Measurements from ENCODE around the gene ANKRD12. TPM values are rescaled to one million over a fixed set of nuclear protein-coding genes. Genes with fewer than 3 reads are reported as not detected.
"Not testable (repeated sequence)": the region's sequence is repeated elsewhere in the genome, so short reads cannot be mapped to it uniquely, and the experiment has no call there.

Gene ANKRD12
- total RNA-seq, 1 donor from 2014 or later, result 74.7 TPM

DNA sequence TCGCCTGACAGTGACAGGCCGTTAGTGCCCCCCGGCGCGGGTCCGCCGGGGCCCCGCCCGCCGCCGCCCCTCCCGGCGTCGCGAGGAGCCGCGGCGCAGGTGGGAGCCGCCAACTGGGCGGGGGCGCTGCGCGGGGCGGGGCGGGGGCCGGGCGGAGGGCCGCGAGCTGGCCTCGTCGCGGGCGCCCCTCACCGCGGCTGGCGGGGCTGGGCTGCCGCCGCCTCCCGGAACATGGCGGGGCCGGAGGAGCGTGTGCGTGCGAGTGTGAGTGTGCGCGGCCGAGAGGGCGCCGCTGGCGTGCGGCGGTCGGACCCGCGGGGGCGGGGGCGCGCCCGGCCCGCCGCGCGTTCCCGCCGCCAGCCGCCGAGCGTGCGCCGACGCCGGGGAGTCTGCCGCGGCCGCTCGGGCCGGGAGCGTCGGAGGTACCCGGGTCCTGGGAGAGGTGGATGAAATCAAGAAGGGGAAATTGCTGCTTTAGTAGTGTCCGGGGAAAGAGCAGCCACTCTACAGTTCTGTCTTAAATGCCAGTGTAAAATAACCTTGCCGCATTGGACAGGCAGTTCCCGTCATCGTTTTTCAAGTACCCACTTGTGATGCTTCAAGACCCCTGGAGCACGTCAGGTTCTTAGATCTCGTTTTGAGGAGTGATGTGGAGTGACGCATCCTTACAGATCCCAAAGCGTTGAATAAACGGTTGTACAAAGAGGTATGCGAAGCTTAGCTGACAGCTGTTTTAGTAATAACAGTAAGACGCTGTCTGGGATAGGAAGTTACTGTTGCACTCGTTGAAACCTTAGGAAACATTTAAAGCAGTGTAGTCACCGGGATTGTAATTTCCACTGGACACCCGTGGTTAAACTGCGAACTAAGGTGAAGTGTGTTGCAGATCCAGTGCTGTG lies 836 bp downstream of the ANKRD12 start:
- intact Hi-C loops (cut with micrococcal nuclease), result loop anchor here (2.0 to 10.0 kb wide), 7 partner anchors 47 to 777 kb away; partner anchors contain the start of genes MTCL1, PPP4R1, RAB12 and RALBP1

- intact Hi-C loops (cut with micrococcal nuclease), result loop anchor here (5.0 to 10.0 kb wide), 4 partner anchors 338 to 532 kb away; partner anchors contain the start of genes MTCL1, PPP4R1, RAB12 and RALBP1
These were observed 2.9 kb downstream of the ANKRD12 start for GRCh38 chr18:9139400-9140039.

DNA sequence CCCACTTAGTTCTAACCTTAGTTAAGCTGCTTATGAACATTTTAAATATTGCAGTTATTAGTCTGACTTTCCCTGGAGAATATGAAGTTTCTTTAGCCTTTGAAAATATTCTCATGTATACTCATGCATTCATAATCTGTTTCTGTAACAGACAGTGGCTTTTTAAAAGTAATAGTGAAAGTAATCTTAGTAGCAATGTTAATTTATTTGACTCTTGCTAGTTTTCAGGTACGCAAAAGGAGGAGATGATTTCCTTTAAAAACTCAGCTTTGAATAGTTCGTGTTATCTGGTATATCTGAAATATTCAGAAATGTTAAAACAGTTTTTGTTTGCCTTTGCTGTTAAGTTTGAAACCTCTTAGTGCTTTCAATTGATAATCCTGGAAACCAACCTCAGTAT lies 3.8 kb downstream of the ANKRD12 start:
- intact Hi-C loops (cut with micrococcal nuclease), result no loop called here

DNA sequence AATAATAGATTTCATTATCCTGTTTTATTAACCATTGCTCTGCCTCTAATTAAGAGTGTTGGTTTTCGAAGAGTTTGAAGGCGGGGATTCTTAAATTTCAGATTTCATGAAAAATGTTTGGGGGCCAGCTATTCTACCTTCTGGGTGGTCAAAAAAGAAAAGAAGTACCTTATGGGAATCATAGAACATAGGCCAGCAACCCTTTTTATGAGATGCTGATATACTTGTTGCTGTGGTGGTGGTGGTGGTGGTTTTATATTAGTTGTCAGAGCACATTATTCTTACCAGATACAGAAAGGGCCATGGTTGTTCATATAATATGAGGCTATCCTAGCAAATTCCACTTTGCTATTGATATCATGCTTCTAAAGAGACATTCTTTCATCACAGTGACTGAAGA lies 4.4 kb downstream of the ANKRD12 start:
- intact Hi-C loops (cut with micrococcal nuclease), result no loop called here

DNA sequence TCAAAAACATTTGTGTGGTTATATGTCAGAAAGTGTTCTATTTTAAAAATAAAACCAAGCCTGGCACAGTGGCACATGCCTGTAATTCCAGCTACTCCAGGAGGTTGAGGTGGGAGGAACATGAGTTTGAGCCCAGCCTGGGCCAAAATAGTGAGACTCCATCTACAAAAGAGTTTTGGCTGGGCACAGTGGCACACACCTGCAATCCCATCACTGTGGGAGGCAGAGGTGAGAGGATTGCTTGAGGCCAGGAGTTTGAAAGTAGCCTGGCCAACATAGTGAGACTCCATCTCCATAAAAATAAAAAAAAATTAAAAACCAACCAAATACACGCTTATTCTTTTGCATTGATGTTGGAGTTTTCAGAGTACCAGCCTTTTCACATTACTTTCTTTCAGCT lies 9.6 kb downstream of the ANKRD12 start:
- intact Hi-C loops (cut with micrococcal nuclease), result no loop called here

- intact Hi-C loops (cut with micrococcal nuclease), result loop anchor here (1.0 kb wide), 1 partner anchor 74 kb away; no protein-coding TSS in a partner anchor
These were observed 11.0 kb downstream of the ANKRD12 start for GRCh38 chr18:9147440-9148202.

DNA sequence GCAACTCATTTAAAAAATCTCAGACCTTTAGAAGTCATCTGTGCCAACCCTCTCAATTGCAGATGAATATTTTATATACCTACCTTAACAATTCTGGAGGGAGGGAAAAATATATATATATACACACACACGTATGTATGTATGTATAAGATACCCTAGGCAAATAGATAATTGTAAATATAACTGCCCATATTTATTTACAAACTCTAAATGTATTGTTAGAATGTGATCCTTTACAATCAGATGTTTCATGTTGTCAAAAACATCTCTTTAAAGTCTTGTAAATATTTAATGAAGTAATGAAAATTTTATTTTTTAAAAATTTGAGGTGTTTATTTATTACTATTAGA lies 11.6 kb downstream of the ANKRD12 start:
- intact Hi-C loops (cut with micrococcal nuclease), result loop anchor here (1.0 kb wide), 1 partner anchor 75 kb away; no protein-coding TSS in a partner anchor

DNA sequence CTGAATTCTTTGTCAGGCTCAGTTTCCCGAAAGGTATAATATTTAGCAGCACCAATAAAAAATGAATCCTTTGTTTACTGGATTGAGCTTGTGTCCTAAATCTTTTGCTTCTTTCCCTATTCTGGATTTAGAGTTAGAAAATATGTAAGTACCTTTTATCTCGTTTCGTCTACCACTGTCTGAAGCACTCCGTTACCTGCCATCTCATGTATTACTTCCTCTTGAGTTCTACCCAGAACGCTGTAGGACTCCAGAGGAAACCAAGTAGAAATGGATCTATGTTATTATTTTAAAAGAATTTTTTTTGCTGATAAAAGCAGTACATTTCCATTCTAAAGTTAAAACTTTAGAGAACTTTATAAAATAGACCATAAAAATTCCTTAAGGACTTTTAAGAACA lies 13.5 kb downstream of the ANKRD12 start:
- intact Hi-C loops (cut with micrococcal nuclease), result no loop called here

DNA sequence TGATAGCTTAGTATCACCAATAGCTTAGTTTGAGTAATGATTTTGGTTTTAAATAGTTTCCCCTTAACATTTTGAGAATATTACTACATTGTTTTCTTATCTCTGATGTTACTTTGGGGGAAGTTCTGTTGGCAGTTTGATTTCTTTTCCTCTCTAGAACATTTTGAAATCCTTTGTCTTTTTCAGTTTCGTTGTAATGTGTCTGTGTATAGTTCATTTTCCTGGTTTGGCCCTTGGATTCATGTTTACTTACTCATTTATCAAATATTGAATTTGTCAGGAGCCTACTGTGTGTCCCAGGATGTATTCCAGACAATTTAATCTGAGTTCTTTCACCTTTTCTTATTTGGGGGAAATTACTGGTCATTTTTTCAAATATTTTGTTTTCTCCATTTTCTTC lies 16.7 kb downstream of the ANKRD12 start:
- intact Hi-C loops (cut with micrococcal nuclease), result no loop called here

GRCh38 chr18:9156604-9157249 lies 20.1 kb downstream of the ANKRD12 start:
- intact Hi-C loops (cut with micrococcal nuclease), result no loop called here

- intact Hi-C loops (cut with micrococcal nuclease), result no loop called here
These were observed 21.2 kb downstream of the ANKRD12 start for GRCh38 chr18:9157806-9158205.

DNA sequence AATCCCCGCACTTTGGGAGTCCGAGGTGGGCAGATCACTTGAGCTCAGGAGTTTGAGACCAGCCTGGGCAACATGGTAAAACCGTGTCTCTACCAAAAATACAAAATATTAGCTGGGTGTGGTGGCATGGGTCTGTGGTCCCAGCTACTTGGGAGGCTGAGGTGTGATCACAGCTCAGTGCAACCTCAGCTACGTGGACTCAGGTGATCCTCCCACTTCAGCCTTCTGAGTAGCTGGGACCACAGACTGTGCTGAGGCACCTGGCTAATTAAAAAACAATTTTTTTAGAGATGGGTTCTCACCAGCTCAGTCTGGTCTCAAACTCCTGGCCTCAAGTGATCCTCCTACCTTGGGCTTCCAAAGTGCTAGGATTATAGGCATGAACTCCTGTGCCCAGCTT lies 23.4 kb downstream of the ANKRD12 start:
- intact Hi-C loops (cut with micrococcal nuclease), result no loop called here

DNA sequence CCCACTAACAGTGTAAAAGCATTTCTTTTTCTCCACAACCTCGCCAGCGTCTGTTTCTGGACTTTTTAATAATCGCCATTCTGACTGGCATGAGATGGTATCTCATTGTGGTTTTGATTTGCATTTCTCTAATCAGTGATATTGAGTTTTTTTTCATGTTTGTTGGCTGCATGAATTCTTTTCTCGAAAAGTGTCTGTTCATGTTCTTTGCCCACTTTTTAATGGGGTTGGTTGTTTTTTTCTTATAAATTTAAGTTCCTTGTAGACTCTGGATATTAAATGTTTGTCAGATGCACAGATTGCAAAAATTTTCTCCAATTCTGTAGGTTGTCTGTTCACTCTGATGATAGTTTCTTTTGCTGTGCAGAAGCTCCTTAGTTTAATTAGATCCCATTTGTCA lies 26.1 kb downstream of the ANKRD12 start:
- intact Hi-C loops (cut with micrococcal nuclease), result not testable (repeated sequence)

GRCh38 chr18:9164149-9164548 lies 27.6 kb downstream of the ANKRD12 start:
- intact Hi-C loops (cut with micrococcal nuclease), result not testable (repeated sequence)

GRCh38 chr18:9165883-9166282 lies 29.3 kb downstream of the ANKRD12 start:
- intact Hi-C loops (cut with micrococcal nuclease), result not testable (repeated sequence)

DNA sequence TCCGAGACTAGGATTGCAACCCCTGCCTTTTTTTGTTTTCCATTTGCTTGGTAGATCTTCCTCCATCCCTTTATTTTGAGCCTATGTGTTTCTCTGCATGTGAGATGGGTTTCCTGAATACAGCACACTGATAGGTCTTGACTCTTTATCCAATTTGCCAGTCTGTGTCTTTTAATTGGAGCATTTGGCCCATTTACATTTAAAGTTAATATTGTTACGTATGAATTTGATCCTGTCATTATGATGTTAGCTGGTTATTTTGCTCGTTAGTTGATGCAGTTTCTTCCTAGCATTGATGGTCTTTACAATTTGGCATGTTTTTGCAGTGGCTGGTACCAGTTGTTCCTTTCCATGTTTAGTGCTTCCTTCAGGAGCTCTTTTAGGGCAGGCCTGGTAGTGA lies 32.9 kb downstream of the ANKRD12 start:
- intact Hi-C loops (cut with micrococcal nuclease), result not testable (repeated sequence)

- intact Hi-C loops (cut with micrococcal nuclease), result not testable (repeated sequence)
These were observed 35.3 kb downstream of the ANKRD12 start for GRCh38 chr18:9171919-9172318.

DNA sequence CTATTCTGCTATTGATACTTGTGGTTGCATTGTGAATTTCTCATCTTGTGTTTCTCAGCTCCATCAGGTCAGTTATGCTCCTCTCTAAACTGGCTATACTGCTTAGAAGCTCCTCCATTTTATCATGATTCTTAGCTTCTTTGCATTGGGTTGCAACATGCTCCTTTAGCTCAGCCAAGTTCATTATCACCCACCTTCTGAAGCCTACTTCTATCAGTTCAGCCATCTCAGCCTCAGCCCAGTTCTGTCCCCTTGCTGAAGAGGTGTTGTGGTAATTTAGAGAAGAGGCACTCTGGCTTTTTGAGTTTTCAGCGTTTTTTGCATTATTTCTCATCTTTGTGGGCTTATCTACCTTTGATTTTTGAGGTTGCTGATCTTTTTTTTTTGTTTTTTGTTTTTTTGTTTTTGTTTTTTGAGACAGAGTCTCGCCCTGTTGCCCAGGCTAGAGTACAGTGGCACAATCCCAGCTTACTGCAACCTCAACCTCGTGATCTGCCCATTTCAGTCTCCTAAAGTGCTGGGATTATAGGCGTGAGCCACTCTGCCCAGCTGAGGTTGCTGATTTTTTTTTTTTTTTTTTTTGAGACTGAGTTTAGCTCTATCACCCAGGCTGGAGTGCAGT lies 36.0 kb downstream of the ANKRD12 start:
- intact Hi-C loops (cut with micrococcal nuclease), result no loop called here

GRCh38 chr18:9173770-9174233 lies 37.2 kb downstream of the ANKRD12 start:
- intact Hi-C loops (cut with micrococcal nuclease), result no loop called here

DNA sequence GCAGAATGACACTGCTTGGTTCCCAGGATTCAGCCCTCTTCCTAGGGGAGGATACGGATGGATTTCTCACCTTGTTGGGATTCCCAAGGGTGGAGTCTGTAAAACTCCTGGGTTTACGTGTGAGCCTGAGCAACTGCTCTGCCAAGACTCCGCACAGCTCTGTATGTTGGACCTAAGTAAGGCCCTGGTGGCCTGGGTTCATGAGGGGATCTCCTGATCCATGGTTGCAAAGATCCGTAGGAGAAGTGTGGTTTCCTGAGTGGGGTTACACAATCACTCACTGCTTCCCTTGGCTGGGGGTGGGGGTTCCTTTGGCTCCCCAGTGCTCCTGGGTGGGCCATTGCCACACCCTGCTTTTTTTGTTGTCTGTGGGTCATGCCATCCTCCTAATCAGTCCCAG lies 37.7 kb downstream of the ANKRD12 start:
- intact Hi-C loops (cut with micrococcal nuclease), result no loop called here

GRCh38 chr18:9175115-9175514 lies 38.5 kb downstream of the ANKRD12 start:
- intact Hi-C loops (cut with micrococcal nuclease), result no loop called here

Measured in T-helper 2 cell treated with Interferon-gamma antibody and Interleukin-4, amounts not matched to agents 100 ng/mL and 5 ng/mL, for 36 hours (primary cell).